Activated CD4-positive, CD25-positive, alpha-beta regulatory T cell treated with anti-CD3 and anti-CD28 coated beads, Interleukin-2, amount 50 U/mL, for 24 hours (primary cell): ENCODE measurements around the gene RUVBL1.
A peak's percentile ranks its signal among the peaks of the same experiment; 100 is the strongest.
"Not testable (repeated sequence)": the region's sequence is repeated elsewhere in the genome, so short reads cannot be mapped to it uniquely, and the experiment has no call there.

Experiments used
- ATAC-seq, 2 donors: fragments of 150-1000 bp; cut with Tn5 transposase; one replicate each; pipeline ENCODE4 v1.10.0; 2021; ENCODE audit warnings: mild to moderate bottlenecking in 1 of 2, moderate library complexity in 1 of 2

Gene RUVBL1

DNA sequence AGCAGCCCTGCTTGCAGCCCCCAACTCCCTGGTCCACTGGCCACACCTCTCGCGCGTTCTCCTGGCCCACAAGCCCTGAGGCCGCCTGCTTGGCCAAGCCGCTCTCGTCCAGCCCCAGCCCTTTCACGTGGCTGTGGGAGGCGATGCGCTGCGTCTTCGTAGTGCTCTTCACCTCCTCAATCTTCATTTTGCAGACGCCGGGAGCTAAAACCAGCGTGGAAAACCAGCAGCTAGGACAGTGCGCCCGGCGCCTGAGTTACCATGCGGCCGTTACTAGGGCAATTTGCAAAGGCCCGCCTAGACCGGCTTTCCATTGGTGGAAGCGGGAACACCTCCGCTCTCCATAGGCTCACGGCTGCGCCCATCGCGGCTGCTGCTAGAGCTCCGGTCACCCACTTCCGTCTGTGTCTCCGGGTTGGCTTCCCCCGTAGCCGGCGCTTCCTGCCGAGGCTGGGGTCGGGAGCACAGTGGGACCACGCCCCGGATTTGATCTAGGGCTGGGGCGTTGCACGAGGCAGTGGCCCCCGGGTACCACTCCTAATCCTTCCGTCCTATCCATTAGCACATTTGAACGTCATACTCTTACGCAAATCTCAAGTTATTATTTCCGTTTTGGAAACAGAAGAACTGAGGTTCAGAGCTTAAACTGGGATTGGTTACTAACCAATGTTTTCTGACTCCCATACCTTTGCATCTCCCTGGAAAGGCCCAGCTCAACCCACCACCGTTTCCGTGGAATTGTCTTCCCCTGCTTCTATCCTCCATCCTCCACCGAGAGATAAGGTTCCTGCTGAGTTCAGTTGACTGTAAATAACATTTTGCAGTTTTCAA lies at the start of gene RUVBL1:
TSS of gene RUVBL1 (minus strand) at position 275 of the 831 bp plus-strand sequence. CDS start at position 187, 88 bp downstream.
- ATAC-seq, result peak; percentile 99

DNA sequence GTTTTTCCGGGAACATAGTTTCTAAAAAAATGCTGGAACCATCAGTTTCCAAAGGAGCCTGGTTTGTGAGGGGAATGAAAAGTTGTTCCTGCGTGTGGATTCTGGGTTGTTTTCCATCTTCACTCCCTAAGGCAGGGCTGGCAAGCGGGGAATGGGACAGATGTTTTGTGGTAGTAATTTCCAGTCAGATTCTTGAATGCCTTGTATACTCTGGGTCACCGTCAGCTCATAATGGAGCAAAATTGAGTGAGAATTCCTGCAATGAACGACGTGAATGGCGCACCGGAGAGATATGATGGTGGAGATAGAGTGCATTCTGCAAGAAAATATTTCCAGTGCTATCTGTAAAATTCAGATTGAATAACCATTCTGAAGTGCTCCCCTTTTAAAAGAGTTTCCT lies 49.6 kb upstream of the RUVBL1 start:
- no peak for ATAC-seq

DNA sequence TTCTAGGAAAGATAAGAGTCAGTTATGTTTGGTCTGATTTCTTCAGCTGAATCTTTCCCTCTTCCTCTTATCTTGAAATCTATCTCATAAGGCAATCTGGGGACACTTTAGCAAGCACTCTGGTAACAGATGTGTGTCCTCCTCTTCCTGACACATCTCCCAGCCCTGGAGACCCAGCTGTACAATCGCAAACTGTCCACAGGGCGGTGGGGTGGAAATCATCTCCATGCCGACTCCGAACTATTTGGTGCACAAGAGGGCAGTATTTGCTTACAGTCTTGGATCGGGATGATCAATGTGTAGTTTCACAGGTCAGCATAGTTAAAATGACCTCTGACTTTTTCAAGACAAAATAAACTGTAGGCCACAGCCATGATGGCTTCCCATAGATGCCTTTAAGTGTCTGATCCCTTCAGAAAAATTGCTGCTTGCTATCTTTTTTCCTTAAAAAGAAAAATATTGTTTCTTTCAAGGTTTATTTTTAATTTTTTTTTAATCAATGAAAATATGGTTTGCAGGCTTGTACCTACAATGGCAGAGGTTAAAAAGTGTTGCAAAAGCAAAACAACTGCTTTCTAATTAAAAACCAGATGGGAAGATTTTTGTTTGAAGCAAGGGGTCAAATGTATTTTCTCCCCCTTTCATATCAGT lies 47.4 kb upstream of the RUVBL1 start:
- no peak for ATAC-seq

DNA sequence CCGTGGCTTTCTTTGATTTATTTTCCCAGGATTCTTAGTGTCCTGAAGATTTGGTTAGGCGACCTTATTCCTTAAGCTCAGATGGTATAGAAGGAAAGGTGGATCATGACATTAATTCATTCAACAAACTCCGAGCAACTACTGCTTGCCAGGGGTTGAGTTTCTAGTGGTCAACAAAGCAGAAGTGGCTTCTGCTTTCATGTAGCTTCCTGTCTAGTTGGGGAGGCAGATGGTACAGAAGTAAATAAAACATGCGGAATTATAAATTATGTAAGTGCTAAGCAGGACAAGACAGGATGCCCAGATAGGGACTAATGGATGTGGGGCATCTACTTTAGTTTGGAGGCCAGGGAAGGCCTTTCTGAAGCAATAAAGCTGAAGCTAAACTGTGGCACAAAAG lies 45.2 kb upstream of the RUVBL1 start:
- no peak for ATAC-seq

DNA sequence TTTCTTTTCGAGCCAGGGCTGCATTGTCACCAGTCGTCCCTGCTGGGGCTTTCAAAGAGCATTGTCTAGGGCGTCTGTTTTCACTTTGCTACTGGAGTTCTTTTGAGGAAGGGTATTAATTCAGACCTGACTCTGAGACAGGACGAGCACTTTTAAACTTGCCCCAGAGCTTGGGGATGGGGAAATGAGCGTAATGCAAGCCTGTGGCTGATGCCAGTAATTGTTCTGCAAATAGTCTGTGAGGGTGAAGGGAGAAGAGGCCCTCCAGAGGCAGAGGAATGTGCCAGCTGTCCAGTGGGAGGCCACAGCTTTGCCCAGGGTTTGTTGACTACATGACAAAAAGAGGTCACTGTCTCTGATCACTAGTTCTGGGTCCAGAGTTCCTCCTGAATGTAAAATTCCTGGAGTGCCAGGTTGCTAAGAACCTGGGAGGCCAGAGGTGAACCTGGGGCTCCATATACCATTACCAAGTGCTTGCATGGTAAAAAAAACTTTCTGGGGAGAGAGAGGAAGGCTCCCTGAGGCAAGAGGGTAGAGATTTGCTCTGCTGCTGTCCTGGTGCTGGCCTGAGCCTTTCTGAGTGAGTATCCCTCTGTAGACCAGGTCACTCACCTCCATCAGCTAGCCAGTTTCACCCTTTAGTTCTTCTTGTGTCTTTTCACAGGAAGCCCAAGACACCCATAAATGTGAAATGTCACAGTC lies 44.5 kb upstream of the RUVBL1 start:
- ATAC-seq, result no peak

DNA sequence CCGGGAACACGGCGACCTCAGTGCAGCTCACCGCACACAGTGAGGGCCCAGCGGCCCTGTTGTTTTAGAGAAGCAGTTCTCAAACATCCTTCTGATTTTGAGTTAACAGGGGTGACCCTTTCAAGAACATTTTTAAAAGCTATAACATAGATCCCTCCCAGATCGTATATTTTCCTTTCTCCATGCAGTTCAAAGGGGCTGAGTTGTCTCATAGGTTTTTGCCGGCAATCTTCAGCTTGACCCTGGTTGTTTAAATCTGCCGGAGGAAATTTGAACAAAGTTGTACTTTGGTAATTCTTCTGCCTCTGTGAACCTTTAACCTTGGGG lies 44.0 kb upstream of the RUVBL1 start:
- ATAC-seq, result no peak

DNA sequence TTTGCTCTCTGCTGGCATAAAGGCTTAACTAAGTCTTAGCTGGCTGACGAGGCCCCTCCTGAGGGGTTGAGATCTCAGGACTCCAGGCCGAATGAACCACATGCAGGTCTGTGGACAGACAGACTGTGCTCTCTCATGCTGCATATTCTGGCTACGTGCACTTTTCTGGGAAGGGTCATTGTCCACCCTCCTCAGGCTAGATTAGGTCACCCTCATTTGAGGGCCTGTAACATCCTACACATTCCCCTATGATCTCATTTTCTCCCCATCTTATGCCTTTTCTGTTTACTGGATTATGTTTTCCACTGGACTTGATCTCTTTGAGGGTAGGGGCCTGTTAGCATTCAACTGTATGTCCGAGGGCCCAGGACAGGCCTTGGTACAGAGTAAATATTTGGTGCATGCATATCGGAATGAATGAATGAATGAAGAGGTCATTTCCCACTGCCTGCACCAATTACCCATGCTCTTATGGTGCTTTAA lies 43.4 kb upstream of the RUVBL1 start:
- ATAC-seq, result no peak

DNA sequence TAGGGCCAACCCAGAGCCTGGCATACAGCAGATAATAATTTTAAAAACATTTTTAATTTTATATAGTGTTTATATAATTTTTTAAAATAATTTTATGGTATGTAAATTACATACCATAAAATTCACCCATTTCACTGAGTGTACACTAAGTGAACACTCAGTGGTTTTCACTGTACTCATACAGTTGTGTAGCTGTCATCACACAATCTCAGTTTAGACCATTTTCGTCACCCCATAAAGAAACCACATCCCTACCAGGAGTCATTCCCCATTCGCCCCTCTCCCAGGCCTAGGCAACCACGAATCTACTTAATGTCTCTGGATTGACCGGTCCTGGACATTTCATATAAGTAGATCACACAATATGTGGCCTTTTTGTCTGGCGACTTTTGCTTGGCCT lies 39.8 kb upstream of the RUVBL1 start:
- no peak for ATAC-seq

DNA sequence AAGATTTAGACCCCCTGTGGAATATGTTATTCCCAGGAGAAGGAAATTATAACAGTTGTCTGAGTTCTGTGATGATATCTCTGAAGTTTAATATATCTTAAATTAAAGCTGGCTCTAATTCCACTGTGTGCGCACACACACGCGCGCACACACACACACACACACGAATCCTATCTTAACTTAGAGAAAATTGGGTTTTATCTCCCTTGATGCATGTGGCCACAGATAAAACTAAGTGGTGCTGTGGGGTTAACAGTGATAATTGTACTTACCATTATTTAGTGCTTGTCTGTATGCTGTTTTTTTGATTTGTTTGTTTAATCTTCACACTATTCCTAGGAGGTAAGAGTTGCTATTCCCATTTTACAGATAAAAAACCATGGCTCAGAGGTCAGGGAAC lies 37.0 kb upstream of the RUVBL1 start:
- ATAC-seq, result no peak

DNA sequence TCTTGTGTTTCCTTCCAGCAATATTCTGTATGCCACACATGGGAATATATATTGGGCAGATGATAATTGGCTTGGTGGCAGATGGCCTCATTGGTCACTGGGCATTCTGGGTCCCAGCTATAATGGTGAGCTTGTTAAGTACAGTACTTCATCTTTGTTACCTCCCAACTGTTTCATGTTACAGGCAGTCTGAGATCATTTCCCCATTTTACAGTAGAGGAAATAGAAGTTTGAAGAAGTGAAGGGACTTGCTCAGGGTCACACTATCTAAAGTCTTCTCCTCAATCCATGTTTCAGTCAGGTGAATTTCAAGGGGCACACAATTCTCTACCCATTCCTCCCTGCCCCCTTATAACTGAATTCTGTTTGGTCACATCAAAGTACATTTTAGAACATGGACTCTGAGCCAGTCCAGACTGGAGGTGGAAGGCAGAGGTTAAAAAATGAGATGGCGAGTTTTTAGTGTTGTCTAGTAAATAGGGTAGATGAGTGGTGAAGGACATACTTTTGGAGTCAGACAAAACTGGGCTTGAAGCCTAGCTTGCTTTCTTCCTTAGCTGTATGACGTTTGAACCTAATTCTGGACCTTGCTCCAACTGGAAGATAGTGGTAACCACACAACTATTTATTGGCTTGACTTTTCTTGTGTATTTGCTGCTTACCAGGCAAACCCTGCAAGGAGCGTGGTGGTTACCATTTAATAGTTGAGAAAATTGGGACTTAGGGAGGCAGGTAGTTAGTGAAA lies 32.2 kb upstream of the RUVBL1 start:
- ATAC-seq, result no peak

DNA sequence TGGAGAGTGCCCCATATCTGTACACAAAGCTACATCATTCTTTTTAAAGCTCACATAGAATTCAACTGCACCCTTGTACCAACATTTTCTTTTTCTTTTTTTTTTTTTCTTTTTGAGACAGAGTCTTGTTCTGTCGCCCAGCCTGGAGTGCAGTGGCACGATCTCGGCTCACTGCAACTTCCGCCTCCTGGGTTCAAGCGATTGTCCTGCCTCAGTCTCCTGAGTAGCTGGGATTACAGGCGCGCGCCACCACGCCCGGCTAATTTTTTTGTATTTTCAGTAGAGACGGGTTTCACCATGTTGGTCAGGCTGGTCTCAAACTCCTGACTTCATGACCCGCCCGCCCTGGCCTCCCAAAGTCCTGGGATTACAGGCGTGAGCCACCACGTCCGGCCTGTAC lies 30.7 kb upstream of the RUVBL1 start:
- not testable (repeated sequence) for ATAC-seq

DNA sequence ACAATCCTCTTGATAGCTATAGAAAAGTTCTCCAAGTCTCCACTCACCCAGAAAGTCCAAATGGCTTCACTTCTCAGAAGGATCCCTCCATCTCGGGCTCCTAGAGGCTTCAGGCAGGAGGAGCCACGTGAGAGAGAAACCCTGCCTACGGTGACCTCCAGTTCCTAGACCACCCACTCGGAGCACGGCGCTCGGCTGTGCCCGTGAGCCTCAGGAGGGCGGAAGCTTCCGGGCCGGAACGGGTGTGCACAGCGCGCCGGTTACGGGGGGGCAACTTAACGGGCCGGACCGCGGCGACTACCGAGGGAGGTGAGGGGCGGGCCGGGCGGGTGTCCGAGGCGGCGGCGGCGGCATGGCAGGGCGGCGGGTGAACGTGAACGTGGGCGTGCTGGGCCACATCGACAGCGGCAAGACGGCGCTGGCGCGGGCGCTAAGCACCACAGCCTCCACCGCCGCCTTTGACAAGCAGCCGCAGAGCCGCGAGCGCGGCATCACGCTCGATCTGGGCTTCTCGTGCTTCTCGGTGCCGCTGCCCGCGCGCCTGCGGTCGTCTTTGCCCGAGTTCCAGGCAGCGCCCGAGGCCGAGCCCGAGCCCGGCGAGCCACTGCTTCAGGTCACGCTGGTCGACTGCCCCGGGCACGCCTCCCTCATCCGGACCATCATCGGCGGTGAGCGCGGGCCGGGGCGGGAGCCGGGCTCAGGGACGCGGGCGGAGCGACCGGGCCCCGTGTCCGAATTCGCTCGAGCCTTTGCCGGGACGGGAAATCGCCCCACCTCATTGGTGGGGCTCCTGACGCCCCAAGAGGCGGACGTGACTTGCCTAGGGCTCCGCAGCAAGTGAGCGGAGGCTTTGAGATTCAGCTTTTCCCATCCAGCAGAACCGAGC lies 29.8 kb upstream of the RUVBL1 start, which contains the start of gene EEFSEC:
TSS of gene EEFSEC (plus strand) at position 326 of the 886 bp plus-strand sequence. CDS start at position 353, 27 bp downstream.
- peak; percentile 94 to 95 for ATAC-seq

DNA sequence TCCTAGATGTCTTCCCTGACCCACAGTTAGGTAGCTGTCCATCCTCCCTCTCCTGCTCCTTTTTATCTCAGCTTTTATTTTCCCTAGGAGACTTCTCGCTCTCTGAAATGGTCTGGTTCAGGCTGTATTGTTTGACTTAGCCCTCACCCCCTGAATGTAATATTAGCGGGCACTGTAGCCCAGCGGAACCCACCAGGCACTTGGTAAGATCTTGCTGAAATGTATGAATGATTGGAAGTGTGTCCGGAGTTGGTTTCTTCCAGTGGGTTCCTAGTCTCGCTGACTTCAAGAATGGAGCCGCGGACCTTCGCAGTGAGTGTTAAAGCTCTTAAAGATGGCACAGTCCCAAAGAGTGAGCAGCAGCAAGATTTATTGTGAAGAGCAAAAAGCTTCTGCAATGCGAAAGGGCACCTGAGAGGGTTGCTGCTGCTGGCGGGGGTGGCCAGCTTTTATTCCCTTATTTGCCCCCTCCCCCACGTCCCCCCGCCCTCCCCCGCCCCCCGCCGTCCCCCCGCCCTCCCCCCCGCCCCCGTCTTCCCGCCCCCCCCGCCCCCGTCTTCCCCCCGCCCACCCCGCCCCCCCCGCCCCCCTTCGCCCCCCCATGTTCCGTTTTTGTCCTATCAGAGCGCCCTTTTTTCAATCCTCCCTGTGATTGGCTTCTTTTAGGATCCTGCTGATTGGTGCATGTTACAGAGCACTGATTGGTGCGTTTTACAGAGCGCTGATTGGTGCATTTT lies 29.0 kb upstream of the RUVBL1 start:
- ATAC-seq, result peak; percentile 61 to 67

DNA sequence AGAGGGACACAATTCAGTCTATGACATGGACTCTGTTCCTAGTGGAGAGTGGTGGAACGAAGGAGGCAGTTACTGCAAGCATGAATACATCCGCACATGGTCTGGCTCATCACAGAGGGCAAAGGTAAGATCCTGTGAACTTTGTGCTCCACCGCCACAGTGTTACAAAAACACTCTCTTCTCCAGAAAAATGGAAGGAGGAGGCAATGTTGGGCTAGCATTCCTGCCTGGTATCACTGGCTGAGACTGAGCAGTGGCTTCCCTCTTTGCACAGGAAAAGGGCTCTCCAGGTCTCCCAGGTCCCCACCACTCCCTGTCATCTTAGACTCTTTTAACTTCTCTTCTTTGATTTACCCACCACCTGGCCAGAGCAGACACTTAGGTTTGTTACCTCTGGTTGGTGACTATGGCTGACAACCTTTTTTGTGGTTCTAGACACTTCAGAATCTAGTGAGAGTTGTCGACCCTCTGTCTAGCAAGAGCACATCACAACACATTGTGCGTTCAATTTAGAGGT lies 28.2 kb upstream of the RUVBL1 start:
- no peak for ATAC-seq

DNA sequence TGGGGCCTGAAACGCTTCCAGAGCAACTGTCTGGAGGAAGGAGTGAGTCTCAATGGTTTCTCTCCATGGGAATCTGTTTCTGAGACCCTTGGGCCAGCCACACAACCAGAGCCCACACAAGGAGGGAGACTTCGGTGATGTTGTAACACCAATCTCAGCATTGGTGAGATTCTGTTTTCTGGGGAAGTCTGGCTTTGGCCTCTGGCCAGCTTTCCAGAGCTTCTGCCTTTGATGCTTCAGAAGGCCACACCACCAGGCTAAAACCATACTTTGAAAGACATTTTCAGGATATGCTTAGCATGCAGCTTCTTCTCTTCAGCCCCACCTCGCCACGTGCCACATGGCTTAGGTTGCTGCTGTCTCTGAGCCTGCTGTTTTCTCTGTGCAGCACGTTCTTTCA lies 26.0 kb upstream of the RUVBL1 start:
- no peak for ATAC-seq

DNA sequence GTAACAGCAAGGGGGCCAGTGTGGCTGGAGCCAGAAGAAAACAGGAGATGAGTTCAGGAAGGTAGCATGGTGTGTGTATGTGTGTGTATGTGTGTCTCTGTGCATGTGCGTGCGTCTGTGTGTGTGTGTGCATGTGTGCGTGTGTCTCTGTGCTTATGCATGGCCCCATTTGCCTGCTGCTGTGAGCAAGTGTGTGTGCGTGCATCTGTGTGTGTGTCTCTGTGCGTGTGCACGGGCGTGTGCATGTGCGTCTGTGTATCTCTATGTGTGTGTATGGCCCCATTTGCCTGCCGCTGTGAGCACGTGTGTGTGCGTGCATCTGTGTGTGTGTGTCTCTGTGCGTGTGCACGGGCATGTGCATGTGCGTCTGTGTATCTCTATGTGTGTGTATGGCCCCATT lies 22.6 kb upstream of the RUVBL1 start:
- ATAC-seq, result no peak

DNA sequence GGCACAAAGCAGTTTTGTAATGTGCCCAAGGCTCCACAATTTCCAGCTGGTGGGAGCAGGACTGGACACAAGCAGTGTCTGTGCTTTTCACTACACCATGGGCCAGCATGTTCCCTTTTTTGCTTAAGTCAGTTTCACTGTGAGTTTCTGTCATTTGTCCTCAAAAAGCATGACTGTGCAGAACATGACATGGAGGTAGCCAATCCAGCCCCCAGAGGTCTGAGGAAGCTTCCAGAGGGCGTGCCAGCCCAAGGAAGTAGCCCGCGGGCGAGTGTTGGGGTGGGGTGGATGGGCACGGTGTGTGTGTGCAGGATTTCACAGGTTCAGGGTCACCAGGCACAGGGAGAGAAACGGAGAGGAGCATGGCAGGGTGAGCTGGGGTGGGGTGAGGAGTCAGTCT lies 21.7 kb upstream of the RUVBL1 start:
- no peak for ATAC-seq

DNA sequence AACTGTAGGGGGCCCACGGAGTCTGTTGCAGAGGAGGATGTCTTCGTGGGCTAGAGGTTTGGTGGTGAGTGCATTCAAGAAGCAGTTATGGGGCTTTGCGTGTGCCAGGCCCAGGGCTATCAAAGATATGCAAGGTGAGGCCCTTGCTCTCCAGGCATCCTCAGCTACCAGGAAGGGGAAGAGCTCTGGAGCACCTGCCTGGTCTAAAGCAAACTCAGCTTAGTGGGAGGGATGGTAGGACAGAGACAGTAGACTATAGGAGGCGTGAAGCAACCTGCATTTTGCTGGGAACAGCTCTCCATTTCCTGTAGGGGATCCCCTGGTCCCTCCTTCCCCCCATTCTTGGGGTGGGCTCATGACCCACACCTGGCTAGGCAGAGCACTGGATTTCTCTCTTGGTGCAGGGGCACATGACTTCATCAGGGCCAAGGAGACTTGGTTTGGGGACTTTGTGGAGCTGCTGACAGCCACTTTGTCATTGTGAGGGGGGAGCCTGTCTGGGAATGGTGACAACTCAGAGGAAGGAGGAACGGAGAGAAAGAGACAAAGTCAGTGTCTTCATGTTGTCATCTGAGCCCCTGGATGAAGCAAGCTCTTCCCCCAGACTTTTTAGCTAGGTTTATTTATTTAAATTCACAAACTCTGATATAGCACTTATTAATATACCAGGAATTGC lies 21.0 kb upstream of the RUVBL1 start:
- no peak for ATAC-seq

DNA sequence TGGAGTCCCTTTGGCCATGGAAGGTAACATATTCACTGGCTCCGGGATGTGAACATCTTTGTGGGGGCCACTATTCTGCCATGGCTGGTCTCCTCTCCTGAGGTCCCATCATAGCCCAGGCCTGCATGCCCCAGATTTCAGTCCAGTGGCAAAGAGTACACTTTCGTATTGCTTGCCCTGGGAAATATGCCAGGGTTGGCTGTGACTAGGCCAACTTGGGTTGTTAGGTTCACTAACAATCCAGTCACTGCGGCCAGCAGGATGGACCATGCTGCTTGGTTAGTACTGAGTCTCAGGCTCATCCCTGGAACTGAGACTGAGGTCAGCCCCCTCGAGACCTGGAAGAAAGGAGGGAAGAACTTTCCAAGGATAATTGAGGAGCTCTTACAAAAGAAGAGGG lies 19.9 kb upstream of the RUVBL1 start:
- ATAC-seq, result no peak

DNA sequence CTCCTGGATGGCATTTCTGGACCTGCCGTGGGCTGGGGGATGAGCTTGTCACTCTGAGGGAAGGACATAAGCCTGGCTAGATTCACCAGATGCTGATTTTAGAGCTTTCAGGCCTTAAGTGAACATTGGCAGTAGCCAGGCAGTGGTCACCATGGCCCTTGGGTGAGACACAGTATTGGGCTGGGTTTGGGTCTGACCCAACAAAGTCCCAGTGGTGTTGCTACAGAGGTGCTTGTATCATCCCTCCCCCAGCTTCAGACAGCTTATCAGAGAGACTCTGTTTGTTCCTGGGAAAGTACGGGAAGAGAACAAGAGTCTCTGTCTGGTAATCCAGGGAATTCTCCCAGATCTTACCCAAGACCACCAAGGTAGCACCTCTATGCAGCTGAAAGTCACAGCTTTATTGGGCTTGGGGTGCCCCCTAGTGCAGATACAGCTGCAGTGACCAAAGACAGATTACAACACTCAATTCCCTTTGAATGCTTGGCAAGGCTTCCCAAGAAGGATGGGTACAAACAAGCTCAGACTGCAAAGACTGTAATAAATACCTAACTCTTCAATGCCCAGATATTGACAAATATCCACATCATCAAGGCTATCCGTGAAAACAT lies 9.8 kb upstream of the RUVBL1 start:
- peak in 1 of 2 donors; percentile 38 for ATAC-seq
